IPS DF 19.7 (cell line): ENCODE measurements around the gene TEX10.
"Not testable (repeated sequence)": the region's sequence is repeated elsewhere in the genome, so short reads cannot be mapped to it uniquely, and the experiment has no call there.

Source experiments
- DNase-seq: peaks from one replicate; pipeline ENCODE4 v3.0.0-alpha.2; 2013; ENCODE audit warnings: low read depth, low spot score

The TEX10 gene

DNA sequence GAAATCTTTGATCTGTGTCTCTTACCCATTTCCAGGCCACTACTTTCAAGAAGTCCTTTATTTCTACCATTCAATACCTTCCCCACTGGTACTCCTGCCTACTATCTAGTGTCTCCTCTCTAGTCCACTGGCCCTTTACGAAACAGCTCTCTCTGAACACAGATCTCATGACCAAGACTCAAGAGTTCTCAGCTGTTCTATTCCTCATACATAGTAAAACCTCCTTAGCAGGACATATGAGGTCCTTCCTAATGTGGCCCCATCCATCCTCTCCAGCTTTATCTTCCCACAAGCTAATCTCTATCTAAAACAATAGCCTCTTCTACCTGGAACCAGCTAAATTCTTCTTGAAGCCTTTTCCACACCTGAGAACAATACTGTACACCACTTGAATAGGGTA lies 2.6 kb downstream of the TEX10 start:
- no peak for DNase-seq

DNA sequence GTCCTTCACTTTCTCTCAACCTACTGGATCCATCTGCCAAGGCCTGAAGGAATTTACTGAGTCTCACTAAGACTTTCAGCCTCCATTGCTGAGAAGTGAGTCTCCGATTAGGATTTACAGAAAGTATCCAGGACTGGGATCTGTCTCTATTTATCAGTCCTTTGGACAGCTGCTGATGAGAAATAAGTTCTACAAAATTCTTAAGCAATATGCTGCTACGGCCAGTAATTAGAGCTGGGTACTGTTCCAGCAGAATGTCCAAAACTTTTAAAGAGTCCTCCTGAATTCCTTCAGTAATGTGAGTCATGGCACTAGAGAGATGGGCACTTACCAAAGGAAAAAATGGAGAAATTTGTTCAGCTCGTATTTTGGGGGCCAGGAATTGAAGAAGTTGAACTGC lies 5.9 kb downstream of the TEX10 start:
- no peak for DNase-seq

DNA sequence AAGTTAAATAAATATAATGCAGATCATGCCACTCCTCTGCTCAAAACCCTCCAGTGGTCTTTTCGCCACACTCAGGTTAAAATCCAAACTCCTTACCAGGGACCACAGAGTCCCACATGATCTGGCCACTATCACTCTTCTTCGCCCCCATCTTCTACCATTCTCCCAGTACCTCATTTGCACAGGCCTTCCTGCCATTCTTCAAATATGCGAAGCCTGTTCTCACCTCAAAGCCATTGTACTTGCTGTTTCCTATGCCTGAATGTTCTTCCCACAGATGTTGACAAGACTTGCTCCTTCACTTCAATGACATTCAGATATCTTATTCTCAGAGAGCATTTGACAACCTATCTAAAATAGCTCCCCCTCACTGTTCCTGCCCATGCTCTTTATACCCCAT lies 10.9 kb downstream of the TEX10 start:
- no peak for DNase-seq

DNA sequence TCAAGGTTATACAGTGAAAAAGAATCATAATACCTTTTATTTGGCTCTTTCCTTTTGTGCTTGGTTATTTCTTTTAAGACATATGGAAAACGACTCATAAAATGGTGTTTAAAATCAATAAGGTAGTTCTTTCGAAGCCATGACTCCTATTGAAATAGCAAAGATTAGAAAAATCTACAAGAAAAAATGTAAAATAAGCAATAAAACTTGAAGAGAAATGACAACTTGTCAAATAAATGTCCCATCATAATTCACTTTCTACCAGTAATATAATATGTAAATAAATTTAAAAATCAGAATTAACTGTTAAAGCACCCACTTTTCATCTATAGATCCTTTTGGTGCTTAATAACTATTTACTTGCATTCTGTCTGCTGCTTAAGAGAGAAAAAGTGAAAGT lies 12.5 kb downstream of the TEX10 start:
- no peak for DNase-seq

DNA sequence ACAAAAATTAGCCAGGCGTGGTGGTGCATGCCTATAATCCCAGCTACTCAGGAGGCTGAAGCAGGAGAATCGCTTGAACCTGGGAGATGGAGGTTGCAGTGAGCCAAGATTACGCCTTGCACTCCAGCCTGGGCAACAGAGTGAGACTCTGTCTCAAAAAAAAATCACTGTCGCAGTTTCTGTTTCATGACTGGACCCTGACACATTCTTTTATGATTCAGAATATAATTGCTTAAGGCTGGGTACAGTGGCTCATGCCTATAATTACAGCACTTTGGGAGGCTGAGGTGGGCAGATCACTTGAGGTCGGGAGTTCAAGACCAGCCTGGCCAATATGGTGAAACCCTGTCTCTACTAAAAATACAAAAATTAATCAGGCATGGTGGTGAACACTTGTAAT lies 14.0 kb downstream of the TEX10 start:
- DNase-seq, result not testable (repeated sequence)

DNA sequence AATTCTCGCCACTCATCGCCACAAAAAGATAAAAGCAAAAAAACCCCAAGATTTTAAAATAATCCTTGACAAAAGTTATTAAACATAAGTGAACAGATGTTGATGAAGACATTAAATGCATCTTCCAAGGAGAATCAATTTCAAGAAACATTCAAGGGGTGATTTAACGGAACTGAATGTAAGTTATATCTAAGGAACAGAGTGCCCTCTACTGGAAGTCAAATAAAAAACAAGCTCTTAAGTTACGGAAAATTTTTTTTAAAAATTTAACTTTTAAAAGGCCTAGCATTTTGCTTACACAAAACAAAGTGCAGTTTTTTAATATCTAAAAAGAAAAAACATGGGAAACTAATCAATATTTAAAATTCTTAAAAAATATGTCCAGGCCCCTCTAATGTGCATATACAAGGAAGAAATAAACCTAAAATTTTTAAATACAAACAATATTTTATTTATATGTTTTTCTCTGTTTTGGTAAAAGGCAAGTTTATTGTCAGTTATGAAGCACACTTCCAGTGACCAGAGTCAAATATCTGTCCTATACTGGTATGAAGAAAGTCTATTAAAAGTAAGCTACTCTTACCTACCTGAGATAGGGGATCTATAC lies 28.0 kb downstream of the TEX10 start:
- DNase-seq, result no peak

DNA sequence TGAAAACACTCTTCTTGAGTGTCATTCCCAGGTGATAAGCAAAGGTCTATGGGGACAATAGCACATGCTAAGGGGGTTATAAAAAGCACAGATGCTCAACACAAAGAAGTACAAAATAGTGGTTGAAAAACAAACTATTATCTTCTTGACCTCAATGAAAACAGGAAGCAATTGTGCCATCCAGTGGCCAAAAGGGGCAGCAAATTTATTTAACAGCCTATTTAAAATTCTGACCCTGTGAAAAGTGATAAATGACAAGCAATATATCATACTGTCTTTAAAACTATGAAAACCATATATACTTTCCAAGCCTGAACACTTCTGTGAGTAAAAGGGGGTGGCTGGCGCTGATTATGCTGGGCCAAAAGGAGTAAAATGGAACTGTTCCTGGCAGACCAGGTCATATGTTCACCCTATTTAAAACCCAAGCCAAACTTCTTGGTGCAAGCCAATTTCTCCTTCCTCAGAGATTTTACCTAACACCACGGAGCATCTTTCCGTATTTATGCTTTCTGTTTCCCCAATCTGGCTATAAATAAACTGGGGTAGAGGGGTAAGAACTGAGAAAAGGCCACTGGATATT lies 29.7 kb downstream of the TEX10 start:
- no peak for DNase-seq

DNA sequence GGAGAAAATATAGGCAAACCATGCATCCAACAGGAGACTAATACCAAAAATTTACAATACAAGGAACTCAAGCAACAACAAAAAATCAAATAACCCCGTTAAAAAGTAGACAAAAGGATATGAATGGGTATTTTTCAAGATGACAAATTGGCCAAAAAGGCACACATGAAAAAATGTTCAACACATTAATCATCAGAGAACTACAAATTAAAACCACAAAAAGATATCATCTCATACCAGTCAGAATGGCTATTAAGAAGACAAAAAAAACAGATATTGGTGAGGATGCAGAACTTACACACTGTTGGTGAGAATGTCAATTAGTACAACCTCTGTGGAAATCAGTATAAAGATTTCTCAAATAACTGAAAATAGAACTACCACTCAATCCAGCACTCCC lies 35.0 kb downstream of the TEX10 start:
- no peak for DNase-seq

DNA sequence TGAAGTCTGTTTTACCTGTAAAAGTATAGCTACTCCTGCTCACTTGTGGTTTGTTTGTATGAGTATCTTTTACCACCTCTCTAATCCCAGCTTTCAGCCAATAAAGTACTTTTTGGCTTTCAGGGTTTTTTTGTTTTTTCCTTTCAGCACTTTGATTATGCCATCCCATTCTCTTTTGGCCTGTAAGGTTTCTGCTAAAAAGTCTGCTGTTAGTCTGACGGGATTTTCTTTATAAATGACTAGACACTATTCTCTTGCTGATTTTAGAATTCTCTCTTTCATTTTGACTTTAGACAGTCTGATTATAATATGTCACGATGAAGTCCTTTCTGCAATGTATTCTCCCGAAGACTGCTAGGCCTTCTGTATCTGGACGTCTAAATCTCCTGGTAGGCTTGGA lies 37.2 kb downstream of the TEX10 start:
- DNase-seq, result no peak

DNA sequence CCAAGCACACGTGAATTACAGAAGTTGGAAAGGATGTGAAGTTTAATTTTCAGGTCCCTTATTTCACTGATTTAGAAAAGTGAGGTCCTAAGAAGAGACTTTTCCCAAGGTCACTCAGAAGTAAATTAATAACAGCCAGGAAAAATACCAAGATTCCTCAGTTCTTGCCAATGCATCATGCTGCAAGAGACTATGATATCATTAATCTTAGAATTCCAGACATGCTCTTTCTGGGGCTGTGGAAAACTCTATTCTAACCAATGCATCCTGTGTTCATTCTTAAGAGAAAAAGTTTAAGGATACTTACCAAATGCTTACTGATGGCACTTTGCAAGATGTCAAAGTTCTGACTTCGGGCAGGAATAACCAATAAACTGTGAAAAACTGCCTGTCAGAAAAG lies 42.8 kb downstream of the TEX10 start:
- DNase-seq, result no peak

DNA sequence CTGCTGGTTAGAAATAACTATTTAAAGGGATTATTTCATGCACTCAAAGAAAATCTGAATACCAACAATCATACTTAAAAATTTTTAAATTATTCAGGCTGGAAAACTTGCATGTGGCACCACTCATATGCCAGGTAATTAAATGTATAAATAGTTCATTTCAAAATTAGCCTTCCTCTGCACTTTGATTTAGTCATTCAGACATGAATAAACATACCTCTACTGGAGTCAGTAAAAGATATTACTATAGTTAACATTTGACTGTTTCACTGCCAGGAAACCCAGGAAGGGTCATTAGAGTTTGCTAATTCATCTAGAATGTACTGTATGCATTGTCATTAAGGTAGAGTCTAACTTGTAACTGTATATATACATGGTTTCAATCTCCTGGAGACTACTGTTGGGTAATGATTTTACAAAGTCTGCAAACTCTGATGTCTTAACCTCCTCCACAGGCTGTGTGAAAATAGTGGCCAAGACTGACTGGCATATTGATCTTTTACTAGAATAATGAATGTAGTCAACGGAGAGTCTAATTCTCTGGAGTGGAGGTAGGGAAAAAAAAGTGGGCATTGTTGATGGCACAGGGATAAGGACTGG lies 43.7 kb downstream of the TEX10 start:
- no peak for DNase-seq

DNA sequence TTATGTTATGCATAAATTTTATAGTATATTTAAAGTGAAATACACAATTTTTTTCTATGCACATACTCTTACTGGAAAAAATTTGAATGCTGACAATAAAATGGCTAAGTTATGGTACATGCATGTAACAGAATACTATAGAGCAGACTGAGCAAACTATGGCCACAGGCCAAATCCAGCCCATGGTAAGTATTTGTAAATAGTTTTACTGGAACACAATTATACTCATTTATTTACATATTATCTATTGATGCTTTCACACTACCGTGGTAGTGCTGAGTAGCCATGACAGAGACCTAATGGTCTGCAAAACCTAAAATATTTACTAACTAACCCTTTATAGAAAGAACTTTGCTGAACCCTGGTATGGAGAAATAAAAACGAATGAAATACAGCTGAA lies 45.7 kb downstream of the TEX10 start:
- no peak for DNase-seq

DNA sequence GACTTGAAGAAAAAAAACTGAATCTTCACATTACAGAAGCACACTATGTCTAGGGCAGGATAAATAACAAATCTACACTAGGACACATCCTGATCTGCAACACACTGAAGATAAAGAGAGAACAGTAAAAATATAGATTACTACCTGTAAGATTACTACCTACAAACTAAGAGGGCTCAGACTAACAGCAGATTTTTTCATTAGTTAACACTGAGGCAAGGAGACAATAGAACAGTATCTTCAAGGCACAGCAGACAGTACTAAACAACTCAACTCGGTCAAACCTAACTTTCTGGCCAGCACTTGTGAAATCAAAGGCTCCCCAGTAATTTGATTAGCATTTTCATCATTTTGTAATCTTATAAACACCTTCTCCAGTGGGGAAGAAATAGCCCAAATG lies 46.5 kb downstream of the TEX10 start:
- no peak for DNase-seq

DNA sequence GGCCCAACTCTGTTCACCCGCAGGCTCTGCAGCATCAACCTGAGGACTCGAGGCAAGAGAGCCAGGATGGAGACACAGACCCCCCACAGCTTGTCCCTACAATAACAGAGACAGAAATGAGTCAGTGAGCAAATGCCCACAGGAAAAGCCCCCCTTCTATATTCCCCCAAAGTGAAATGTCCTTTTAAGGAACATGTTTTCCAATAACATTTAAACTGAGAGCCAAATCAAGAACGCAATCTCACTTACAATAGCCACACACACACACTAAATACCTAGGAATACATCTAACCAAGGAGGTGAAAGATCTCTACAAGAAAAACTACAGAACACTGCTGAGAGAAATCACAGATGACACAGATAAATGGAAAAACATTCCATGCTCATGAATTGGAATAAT lies 49.0 kb downstream of the TEX10 start:
- DNase-seq, result no peak

DNA sequence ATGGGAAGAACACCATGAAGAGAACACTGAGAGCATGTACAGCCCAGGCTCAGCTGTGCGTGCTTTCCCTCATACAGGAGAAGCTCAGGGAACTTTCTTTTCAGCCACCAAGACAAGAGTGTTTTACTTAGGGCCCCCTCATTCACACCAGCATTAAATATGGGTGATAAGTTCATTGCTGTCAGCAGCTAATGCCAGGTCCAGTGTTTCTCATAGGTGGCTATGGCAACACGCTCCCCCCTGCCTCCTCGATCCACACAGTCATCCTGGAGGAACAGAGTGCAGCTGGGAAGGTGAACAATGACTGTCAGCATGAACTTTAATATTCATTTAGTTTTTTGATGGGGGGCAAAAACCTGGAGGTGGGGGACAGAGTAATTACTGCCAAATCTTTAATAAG lies 54.4 kb downstream of the TEX10 start:
- no peak for DNase-seq

DNA sequence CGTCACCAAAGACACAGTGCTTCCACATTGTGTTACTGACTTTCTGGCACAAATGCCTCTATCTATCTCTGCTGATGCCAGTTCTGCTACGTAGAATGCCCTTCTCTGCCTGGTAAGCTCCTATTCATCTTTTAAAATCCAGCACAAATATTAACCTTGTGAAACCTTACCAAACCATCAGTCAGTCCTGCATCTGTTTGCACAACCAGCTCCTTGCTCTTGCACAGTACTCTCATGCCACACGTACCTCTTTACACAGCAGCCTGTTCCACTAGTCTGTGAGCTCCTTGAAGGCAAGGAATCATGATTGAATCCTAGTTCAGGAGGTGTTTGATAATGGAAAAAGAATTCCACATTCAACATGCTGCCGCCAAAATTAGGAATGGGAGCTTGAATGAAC lies 56.3 kb downstream of the TEX10 start:
- no peak for DNase-seq

DNA sequence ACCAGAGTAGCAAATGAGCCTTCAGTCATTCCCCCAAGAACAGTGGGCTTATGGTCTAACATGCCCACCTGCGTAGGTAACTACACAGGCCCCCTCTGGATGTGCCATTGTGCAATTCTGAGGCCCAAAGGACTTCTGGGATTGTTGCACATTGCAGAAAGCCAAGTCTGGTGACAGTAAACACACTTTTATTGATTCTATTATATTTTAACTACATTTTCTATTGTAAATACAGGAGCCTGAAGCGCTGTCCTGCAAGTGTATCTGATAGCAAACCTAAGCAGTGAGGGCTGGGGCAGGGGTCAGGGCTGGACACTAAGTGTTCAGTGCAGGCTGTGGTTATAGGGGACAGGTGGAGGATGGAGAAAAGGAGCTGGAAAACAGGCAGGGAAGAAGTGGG lies 57.5 kb downstream of the TEX10 start:
- DNase-seq, result no peak

DNA sequence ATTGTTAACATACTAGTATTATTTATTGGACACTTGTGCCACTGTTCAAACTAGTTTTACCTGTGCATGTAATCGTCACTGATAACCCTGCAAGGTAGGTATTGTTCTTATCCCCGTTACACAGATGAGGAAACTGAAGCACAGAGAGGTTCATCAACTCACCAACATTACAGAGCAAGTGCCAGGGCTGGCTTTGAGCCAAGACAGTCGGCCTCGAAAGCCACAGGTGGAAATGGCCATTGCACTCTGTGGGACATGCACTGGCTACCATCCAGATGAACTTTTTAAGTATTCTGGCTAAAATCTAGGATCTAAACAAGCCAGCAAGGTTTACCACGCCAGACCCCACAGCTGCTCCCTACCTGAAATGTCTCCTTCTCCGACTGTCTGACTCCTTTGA lies 57.9 kb downstream of the TEX10 start:
- no peak for DNase-seq

DNA sequence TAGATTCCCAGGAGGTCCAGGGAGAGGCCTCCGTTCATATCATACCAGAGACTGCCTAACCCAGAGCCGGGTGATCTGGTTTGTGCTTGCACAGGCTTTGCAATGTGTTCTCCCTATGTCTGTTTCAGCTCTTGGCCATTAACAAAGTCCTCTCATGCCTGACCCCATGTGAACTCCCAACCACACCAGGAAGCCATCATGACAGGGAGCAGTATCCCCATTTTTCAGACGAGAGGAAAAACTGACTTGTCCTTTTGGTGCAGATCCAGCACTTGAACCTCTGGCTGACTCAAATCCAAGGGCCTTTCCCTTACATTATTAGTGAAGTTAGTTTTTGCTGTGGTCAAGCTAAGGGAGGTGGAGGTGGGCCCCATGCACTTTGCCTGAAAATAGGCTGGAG lies 58.4 kb downstream of the TEX10 start:
- no peak for DNase-seq

DNA sequence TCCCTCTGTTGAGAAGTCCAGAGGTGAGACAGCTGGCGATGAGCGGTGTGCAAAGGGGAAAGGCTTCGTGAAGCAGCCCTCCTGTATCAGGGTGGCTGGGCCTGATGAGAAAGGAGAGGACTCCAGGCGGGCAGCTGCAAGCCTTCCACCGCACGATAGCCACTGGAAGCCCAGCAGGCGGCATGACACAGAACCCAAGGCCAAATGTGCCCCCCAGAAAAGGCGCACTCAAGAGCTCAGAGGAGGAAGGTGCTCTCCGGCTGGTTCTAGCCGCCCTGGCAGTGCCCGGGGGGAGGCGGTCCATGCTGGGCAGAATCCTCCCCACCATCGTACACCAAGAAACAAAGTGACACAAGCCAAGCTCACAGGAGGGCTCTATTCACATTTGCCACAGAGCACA lies 60.3 kb downstream of the TEX10 start:
- no peak for DNase-seq

DNA sequence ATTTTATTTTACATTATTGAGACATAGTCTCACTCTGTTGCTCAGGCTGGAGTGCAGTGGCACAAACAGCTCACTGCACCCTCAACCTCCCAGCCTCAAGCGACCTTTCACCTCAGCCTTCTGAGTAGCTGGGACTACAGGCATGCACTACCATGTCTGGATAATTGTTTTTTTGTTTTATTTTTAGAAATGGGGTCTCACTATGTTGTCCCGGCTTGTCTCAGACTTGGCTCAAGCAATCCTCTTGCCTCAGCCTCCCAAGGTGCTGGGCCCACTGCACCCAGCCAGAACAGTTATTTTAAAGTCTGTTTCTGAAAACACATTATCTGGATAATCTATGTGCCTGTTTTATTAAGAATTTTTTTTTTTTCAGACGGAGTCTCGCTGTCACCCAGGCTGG lies 62.0 kb downstream of the TEX10 start:
- DNase-seq, result no peak

DNA sequence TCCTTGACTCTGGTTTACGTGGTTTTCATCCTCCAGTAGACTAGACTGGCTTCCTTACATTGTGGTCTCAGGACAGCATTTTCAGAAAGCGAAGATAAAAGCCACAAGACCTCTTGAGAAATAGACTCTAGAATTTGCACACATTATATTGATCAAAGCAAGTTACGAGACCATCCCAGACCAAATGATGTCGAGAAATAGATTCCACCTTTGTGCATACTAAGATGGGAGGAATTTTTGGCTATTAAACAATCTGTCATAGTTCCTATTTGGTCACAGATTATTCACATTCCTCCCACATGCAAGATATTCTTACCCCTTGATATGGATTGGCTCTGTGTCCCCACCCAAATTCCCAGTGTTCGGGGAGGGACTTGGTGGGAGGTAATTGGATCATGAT lies 65.6 kb downstream of the TEX10 start:
- DNase-seq, result no peak

DNA sequence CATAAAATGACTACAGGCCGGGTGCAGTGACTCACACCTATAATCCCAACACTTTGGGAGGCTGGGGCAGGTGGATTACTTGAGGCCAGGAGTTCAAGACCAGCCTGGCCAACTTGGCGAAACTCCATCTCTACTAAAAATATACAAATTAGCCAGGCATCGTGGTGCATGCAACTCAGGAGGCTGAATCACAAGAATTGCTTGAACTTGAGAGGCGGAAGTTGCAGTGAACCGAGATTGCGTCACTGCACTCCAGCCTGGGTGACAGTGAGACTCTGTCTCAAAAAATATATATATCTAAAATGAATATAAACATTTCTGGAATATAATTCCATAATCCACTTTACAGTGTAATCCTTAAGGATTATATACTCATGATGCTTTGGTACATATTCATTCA lies 66.5 kb downstream of the TEX10 start:
- DNase-seq, result no peak

DNA sequence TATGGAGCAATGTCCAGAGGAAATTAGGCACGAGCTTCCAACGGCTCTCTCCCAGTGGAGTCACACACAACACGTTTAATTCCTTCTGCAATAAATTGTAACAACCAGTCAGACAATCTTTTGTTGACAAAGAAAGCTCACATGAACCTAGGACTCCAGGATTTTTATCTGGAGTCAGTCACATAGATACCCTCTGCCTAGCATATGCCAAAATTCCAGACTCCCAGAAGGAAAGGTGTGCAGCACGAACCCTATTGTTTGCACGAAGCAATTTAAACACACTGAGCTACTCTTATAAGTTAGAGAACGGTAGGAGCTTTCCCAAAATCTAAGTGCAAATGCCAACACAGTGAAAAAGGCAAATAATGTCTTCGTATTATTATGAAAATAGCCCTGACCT lies 67.1 kb downstream of the TEX10 start:
- no peak for DNase-seq
